Measurements from ENCODE around the gene DAP3.

Gene DAP3

GRCh38 chr1:155776414-155776813 is 87.5 kb downstream of the DAP3 start:
- DNase-seq (ENCODE audit: low spot score), result no peak

- DNase-seq (ENCODE audit: low spot score), result no peak
These were observed 88.7 kb downstream of the DAP3 start for GRCh38 chr1:155777582-155777981.
